Stimulated activated CD8-positive, alpha-beta memory T cell treated with anti-CD3 and anti-CD28 coated beads, Interleukin-7, amount 100 ng/mL, for 1 hour (primary cell): ENCODE data around the gene ITGA3.
"Not testable (repeated sequence)": the region's sequence is repeated elsewhere in the genome, so short reads cannot be mapped to it uniquely, and the experiment has no call there.

Experiments used
- DNase-seq, 2 donors: peaks; one replicate each; pipeline ENCODE4 v3.0.0-alpha.2; 2020; ENCODE audit warnings: low read depth in 2 of 2

Gene ITGA3

GRCh38 chr17:50052241-50052796, 3.6 kb upstream of the ITGA3 start:
- DNase-seq, result no peak

- no peak for DNase-seq
Observed at GRCh38 chr17:50052822-50053653, 2.9 kb upstream of the ITGA3 start.

DNA sequence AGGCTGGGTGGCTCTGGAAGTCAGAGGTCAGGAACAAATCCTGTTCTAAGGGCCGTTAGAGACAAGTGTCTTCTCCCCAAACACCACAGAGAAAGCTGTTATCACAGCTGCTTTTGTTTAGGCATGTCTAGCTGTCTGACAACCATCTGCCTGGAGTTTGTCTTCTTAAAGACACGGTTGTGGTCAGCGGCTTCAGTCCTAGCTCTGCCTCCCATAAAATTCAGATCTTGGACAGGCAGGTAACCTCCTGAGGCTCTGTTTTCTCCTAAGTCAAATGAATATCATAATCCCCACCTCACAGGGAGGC, 2.3 kb upstream of the ITGA3 start:
- DNase-seq, result no peak

GRCh38 chr17:50055055-50055425, 870 bp upstream of the ITGA3 start:
- DNase-seq, result no peak

DNA sequence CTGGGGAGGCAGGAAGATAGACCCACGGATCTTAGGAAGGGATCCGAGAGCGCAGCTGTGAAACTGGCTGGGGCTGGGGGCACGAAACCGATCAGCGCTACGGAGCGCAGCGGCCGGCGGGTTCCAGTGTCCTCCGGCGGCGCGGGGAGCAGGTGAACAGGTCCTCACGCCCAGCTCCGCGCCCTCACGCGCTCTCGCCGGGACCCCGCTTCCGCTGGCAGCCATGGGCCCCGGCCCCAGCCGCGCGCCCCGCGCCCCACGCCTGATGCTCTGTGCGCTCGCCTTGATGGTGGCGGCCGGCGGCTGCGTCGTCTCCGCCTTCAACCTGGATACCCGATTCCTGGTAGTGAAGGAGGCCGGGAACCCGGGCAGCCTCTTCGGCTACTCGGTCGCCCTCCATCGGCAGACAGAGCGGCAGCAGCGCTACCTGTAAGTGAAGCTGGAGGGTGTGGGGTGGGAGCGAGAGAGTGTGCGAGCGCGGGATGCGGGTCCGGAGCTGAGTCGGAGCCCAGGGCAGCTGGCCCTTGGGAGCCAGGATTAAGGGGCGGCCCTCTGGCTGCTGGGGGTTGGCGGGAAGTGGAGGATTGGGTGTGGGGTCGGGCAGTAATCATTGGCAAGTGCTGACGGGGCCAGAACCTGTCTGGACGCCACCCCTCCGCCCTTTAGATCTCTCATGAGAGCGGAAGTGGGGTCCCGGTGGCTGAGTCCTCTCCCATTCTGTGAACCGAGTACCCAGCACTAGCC, 479 bp downstream of the ITGA3 start:
- peak; percentile 21 to 33 for DNase-seq

DNA sequence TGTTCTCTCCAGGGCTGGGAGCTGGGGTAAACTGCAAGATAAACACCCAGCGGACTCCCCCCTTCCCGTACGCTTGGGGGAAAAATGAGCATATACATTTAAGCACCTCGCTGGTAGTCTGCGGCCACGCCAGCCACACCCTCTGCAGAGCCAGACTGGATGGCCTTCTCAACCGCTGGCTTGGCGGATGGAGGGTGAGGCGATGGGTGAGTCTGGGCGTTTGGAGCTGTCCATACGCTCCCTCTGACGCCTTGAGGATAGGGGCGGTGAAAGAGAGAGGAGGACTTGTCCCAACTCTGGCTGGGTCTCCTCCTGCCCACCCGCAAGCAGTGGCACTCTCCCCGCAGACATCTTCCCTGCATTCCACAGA, 1.0 kb downstream of the ITGA3 start:
- DNase-seq, result no peak

DNA sequence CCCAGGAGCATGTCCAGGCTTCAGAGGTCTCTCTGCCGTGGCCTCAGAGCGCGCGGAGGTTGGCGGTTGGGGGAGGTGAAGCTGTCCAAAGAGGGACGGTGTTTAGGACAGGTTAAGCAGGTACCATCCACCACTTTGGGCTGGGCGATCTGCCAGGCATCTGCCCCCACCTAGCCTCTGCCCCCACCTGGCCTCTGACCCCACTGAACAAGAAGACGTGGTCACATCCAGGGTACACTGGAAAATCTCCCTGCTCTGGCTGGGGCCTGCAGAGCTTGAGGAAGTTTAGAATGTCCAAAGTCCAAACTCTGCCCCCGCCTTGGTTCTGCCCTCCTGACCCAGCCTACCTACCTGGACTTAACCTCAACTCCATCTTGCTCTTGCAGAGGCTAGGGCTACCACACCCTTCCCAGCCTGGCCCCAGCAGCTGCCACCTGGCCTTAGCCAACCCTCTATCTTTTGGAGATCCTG, 1.6 kb downstream of the ITGA3 start:
- no peak for DNase-seq

- no peak for DNase-seq
Observed at GRCh38 chr17:50058296-50058953, 2.5 kb downstream of the ITGA3 start.

DNA sequence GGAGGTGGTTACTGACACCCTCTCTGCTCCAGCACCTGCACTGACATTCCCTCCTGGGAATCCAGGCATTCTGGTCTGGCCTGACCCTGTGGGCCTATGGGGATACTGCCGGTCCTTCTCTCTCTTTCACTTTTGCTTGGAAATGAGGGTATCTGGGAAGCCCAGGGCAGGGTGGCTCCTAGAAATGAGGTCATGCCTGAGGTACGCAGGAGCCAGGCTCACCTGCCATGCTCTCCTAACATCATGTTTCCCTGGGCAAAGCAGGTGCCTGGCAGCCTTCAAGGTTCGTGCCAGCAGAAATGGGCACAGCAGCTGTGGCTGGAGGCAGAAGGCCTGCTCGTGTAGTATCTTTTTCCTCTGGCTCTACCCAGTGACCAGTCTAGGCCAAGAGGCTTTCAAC, 3.3 kb downstream of the ITGA3 start:
- DNase-seq, result no peak

DNA sequence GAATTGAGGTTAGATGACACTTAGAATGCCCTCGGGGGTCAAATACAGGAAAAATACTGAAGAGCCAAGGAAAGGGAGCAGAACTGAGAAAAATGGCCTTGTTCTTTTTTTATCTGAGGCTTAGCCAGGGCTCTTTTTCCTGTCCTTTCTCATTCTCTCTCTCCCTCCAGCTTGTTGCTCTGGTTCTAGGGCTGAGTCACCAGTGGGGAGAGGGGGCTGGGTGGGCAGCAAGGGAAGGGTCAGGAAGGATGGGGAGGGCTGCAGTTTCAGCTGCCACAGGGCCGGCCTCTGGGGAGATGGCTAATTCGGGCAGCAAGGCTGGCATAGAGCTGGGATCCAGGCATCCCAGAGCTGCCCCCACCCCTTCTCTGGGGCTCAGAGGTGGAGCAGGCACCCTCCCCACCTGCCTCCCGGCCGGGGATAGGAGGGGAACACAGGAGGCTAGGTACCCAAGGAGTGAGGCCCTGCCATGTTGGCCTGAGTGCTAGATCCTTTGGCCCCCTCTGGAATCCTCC, 3.9 kb downstream of the ITGA3 start:
- DNase-seq, result no peak

DNA sequence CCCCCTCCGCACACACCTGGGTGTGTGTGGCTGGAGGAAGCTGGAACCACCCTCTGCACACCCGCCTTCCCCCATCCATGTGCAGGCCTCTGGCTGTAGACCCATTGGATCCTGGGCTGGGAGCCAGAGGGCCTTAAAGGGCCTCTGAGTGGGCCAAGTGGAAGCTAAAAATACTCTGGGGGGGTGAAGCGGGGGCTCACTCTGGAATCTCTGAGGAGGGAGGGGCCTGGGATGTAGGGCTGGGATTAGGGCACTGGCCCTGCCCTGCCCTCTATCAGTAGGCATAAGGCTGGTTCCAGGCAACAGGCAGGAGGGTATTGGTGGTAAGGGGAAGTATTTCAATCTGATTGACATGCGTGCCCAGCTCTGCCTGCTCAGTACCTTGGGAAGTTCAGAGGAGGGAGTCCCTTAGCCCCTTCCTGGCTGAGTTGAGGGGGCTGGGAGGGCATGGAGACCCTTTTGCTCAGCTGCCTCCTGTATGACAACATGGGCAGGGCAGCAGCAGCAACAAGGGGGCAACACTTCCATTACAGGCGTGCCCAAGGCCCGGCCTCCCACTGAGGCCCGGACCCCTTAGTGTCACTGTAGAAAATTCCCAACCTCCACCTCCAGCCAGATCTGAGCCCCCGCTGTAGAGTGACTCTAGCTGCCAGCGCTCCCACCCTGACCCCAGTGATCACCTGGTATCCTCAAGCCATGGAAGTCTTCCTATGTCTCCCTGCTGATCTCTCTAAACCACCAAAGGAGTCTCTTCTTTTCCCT, 5.2 kb downstream of the ITGA3 start:
- DNase-seq, result no peak

DNA sequence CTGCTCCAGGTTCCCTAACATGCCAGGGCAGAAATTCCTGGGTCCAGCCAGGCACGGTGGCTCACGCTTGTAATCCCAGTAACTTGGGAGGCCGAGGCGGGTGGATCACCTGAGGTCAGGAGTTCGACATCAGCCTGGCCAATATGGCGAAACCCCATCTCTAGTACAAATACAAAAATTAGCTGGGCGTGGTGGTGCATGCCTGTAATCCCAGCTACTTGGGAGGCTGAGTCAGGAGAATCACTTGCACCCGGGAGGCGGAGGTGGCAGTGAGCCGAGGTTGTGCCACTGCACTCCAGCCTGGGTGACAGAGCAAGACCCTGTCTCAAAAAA, 5.8 kb downstream of the ITGA3 start:
- DNase-seq, result not testable (repeated sequence)

DNA sequence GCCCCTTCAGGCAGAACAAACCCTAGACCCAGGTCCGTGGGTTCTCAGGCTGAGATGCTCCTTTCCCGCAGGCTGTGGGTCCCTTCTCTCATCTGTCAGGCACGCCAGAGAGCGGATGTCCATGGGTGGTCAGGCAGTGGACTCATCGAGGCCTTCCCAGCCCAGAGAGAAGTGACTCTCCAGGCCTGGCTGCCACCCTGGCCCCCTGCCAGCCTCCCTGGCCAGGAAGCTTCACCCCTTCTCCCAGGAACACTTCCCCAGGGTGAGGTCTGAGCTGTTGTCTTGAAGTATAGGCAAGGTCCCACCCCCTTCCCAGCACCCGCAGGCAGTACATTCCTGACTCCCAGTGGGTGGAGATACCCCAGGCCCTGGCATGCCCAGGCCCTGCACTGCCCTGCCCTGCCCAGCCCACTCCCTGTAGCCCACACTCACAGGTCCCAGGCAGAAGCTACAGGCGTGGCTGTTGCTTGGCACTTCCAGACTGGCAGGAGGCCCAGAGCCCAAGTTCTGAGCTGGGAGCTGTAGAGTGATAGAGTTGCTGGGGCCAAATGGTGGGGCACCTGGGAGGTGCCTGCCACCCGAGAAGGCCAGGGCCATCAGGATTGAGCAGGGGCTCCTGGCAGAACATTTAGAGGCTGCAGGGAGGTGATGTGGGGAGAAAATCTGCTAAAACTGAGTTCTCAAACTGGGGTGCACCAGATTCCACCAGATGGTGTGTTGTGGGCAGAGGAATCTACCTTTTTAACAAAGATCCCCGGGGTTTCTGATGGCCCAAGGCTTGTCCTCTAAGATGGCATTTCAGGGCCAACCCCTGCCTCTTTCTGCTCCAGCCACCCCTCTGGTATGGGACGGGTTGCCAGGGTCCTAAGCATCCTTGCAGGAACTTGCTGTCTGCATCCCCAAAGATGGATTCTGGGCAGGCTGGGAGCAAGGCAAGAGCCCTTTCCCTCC, 6.7 kb downstream of the ITGA3 start:
- no peak for DNase-seq

- DNase-seq, result no peak
Observed at GRCh38 chr17:50063561-50064252, 7.8 kb downstream of the ITGA3 start.

DNA sequence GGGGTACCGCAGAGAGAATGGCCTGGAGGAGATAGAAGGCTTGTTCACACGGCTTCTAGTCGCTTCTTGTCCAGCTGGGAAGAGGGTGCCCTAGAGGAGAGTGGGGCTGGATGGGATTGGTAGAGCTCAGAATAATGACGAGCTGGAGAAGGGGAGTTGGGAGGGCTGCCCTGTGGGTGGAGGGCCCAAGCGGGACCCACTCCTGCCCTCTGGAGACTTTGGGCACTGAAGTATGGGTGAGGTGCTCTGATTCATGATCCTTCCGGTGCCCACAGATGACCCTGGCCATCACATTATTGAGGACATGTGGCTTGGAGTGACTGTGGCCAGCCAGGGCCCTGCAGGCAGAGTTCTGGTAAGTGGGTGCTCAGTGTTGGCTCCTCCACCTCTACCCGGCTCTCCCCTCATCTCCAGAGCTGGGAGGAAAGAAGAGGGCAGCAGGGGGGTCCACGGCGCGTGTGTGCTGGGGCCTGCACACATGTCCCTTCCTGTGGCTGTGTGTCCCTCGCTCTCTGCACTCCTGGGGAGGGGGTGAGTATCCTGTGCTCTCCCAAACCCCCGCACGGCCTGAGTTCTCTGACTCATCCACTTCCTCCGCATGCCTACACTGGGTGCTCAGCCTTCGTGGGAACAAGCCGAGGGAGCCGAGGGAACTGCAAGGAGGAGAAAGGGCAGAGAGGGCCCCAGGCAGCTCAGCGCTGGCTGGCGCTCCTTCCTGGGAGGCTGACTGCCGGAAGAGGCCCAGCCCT, 8.5 kb downstream of the ITGA3 start:
- no peak for DNase-seq

GRCh38 chr17:50065056-50065455, 9.1 kb downstream of the ITGA3 start:
- DNase-seq, result no peak

GRCh38 chr17:50066995-50067394, 11.1 kb downstream of the ITGA3 start:
- no peak for DNase-seq

DNA sequence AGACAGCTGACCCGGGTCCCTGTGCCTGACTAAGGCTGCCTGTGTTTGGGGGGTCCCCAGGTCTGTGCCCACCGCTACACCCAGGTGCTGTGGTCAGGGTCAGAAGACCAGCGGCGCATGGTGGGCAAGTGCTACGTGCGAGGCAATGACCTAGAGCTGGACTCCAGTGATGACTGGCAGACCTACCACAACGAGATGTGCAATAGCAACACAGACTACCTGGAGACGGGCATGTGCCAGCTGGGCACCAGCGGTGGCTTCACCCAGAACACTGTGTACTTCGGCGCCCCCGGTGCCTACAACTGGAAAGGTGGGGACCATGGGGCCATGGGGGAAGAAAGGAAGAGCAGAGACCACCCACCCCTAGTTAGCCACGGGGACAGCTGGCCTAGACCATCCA, 12.1 kb downstream of the ITGA3 start:
- no peak for DNase-seq
